A549 (cell line): ENCODE data around the gene KCTD6. TPM values are rescaled to one million over a fixed set of nuclear protein-coding genes. Genes with fewer than 3 reads are reported as not detected.
A peak's percentile ranks its signal among the peaks of the same experiment; 100 is the strongest.

Experiments used
- ATAC-seq, 2 experiments: fragments of 200-7000 bp in 1 of 2; fragments of >200 bp in 1 of 2; cut with Nextera tagmentation in 1 of 2; cut with Tn5 transposase in 1 of 2; 3 replicates each; pipeline versions ENCODE4 v1.8.0 to v1.9.1; 2018 to 2020; ENCODE audit warnings: mild to moderate bottlenecking in 1 of 2, moderate library complexity in 1 of 2
- CTCF ChIA-PET: fragments of 300-600 bp; sonication (Branson Sonifier 250); formaldehyde crosslinking; extraction: SDS; loops from one replicate; lab custom pipeline; 2021; ENCODE audit warnings: antibody characterized with exemption, inconsistent platforms; lab: Yijun Ruan, JAX
- POLR2A ChIA-PET: fragments of 350-600 bp; formaldehyde crosslinking; extraction: SDS; loops from one replicate; lab custom pipeline; 2021; ENCODE audit warnings: antibody characterized with exemption, inconsistent platforms; lab: Yijun Ruan, JAX
- DNase-seq, 2 experiments: peaks; one replicate each; pipeline versions ENCODE4 v3.0.0 to v3.0.0-alpha.2; 2011 to 2016; ENCODE audit warnings: low read depth in 1 of 2, low spot score in 1 of 2
- FAIRE-seq: peaks from 2 replicates; lab custom pipeline; 2011; peaks lifted over from hg19 to GRCh38; lab: Jason Lieb, UNC
- H3K27ac ChIP-seq, 2 experiments: fragments of >200 bp; sonication (Bioruptor Twin); formaldehyde crosslinking; 3 replicates each; pipeline ENCODE4 v1.5.1; 2016 to 2017
- H3K4me1 ChIP-seq: fragments of >200 bp; sonication (Bioruptor Twin); formaldehyde crosslinking; 3 replicates; pipeline ENCODE4 v1.6.1; 2016
- H3K4me2 ChIP-seq: fragments of >200 bp; sonication (Bioruptor Twin); formaldehyde crosslinking; 3 replicates; pipeline ENCODE4 v1.6.1; 2016
- H3K4me3 ChIP-seq: fragments of >200 bp; sonication (Bioruptor Twin); formaldehyde crosslinking; 3 replicates; pipeline ENCODE4 v1.5.1; 2016
- H3K9me3 ChIP-seq: fragments of >200 bp; sonication (Bioruptor Twin); formaldehyde crosslinking; 3 replicates; pipeline ENCODE4 v1.6.1; 2016
- BCL3 ChIP-seq: fragments of >200 bp; sonication (Bioruptor Twin); formaldehyde crosslinking; IDR thresholded peaks from 3 replicates; pipeline ENCODE4 v1.6.1; 2016
- BHLHE40 ChIP-seq: IDR thresholded peaks from 2 replicates; pipeline ENCODE4 v1.6.1; 2012; ENCODE audit warnings: low read depth, low read length, inconsistent platforms
- CEBPB ChIP-seq, 2 experiments: fragments of >200 bp in 1 of 2; sonication (Bioruptor Twin) in 1 of 2; formaldehyde crosslinking in 1 of 2; IDR thresholded peaks; 2 replicates each; pipeline ENCODE4 v1.6.1; 2012 to 2016
- E2F6 ChIP-seq: IDR thresholded peaks from 2 replicates; pipeline ENCODE4 v1.6.1; 2012; ENCODE audit warnings: low read depth, borderline replicate concordance
- EHMT2 ChIP-seq: fragments of 200-600 bp; sonication (generic); IDR thresholded peaks from 2 replicates; pipeline ENCODE4 v1.6.1; 2016; ENCODE audit warnings: antibody characterized with exemption, low read depth, mild to moderate bottlenecking, moderate library complexity
- ELK1 ChIP-seq: fragments of 150-350 bp; IDR thresholded peaks from 2 replicates; pipeline ENCODE4 v1.6.1; 2014; ENCODE audit warnings: low read depth, mild to moderate bottlenecking, low read length
- FOSB ChIP-seq: fragments of 250-450 bp; sonication (Bioruptor Pico); IDR thresholded peaks from 2 replicates; pipeline ENCODE4 v1.5.0; 2020; ENCODE audit warnings: mild to moderate bottlenecking, moderate library complexity
- HDAC2 ChIP-seq: fragments of 200-600 bp; sonication (generic); IDR thresholded peaks from 2 replicates; pipeline ENCODE4 v1.6.1; 2016
- HES2 ChIP-seq: fragments of >200 bp; sonication (Bioruptor Twin); formaldehyde crosslinking; IDR thresholded peaks from 2 replicates; pipeline ENCODE4 v1.6.1; 2016
- HMGXB4 ChIP-seq: fragments of 250-450 bp; sonication (Bioruptor Pico); IDR thresholded peaks from 2 replicates; pipeline ENCODE4 v1.5.0; 2021; ENCODE audit warnings: mild to moderate bottlenecking, moderate library complexity, borderline replicate concordance
- HOXA7 ChIP-seq: fragments of 250-450 bp; sonication (Bioruptor Pico); IDR thresholded peaks from 2 replicates; pipeline ENCODE4 v1.5.0; 2020; ENCODE audit warnings: mild to moderate bottlenecking, moderate library complexity
- JUNB ChIP-seq: fragments of >200 bp; sonication (Bioruptor Twin); formaldehyde crosslinking; IDR thresholded peaks from 2 replicates; pipeline ENCODE4 v1.6.1; 2016
- KDM1A ChIP-seq: fragments of 200-600 bp; sonication (generic); IDR thresholded peaks from 2 replicates; pipeline ENCODE4 v1.6.1; 2016; ENCODE audit warnings: low read depth, mild to moderate bottlenecking
- MYC ChIP-seq: IDR thresholded peaks from 2 replicates; pipeline ENCODE4 v1.6.1; 2012; ENCODE audit warnings: mild to moderate bottlenecking, inconsistent platforms, low read length, improper control_type of control experiment, borderline replicate concordance
- NPAS2 ChIP-seq: fragments of 250-450 bp; sonication (Bioruptor Pico); IDR thresholded peaks from 2 replicates; pipeline ENCODE4 v1.8.0; 2022; ENCODE audit warnings: mild to moderate bottlenecking, moderate library complexity, borderline replicate concordance
- PBX3 ChIP-seq: IDR thresholded peaks from 2 replicates; pipeline ENCODE4 v1.6.1; 2012
- PHF8 ChIP-seq: fragments of 200-600 bp; sonication (generic); IDR thresholded peaks from 2 replicates; pipeline ENCODE4 v1.6.1; 2016; ENCODE audit warnings: low read depth, mild to moderate bottlenecking, antibody characterized with exemption, moderate library complexity, borderline replicate concordance
- POLR2A ChIP-seq: IDR thresholded peaks from 2 replicates; pipeline ENCODE4 v1.6.1; 2012; ENCODE audit warnings: mild to moderate bottlenecking, low read length
- POLR2AphosphoS2 ChIP-seq: conservative IDR thresholded peaks from 2 replicates; pipeline ENCODE4 v1.6.1; 2012; ENCODE audit warnings: low read length, improper control_type of control experiment, inconsistent platforms
- REST ChIP-seq: fragments of 200-600 bp; sonication (generic); IDR thresholded peaks from 2 replicates; pipeline ENCODE4 v1.6.1; 2016; ENCODE audit warnings: antibody characterized with exemption, mild to moderate bottlenecking, moderate library complexity
- RNF2 ChIP-seq: fragments of 200-600 bp; sonication (generic); IDR thresholded peaks from 2 replicates; pipeline ENCODE4 v1.6.1; 2016; ENCODE audit warnings: low read depth, mild to moderate bottlenecking, antibody characterized with exemption, moderate library complexity, borderline replicate concordance
- SMC3 ChIP-seq: fragments of >200 bp; sonication (Bioruptor Twin); formaldehyde crosslinking; IDR thresholded peaks from 3 replicates; pipeline ENCODE4 v1.6.1; 2018; ENCODE audit warnings: inconsistent platforms
- TP53 ChIP-seq: fragments of 250-450 bp; sonication (Bioruptor Pico); IDR thresholded peaks from 2 replicates; pipeline ENCODE4 v1.5.0; 2021; ENCODE audit warnings: mild to moderate bottlenecking, moderate library complexity
- ZC3H11A ChIP-seq: fragments of 450-650 bp; IDR thresholded peaks from 2 replicates; pipeline ENCODE4 v1.6.1; 2014; ENCODE audit warnings: antibody characterized with exemption, mild to moderate bottlenecking
- WGBS: methylation state at CpG from one replicate; pipeline ENCODE4 v1.1.6; 2017; ENCODE audit errors: missing lambda C conversion rate; 5-methylcytosine and 5-hydroxymethylcytosine counted together
- polyA plus RNA-seq, 4 experiments: library from polyadenylated mRNA; depleted of rRNA in 3 of 4; stranded (reverse); fragments of >200 nt; fragmentation: RNase III in 1 of 4; extraction: RNeasy Plus Mini Kit Qiagen cat#74134 plus additional on column Dnase treatment in 1 of 4; gene quantifications; 2 replicates in 3 of 4; 3 replicates in 1 of 4; pipeline ENCODE4 v1.2.3, GENCODE V29; 2011 to 2017

Gene KCTD6
- polyA plus RNA-seq, 2 of the 4 experiments (the other 2 are of a cell fraction), result 8.1 to 24.4 TPM

- TF ChIP-seq RNF2 (no peak), HMGXB4 (CRISPR knock-in tag) (no peak), BCL3 (peak; percentile 88; the same call in 2 of the 3 replicates), POLR2A (no peak), CEBPB (IDR thresholded peaks at IDR 0.05) (peak; percentile 97 to 99), HDAC2 (no peak), PBX3 (0 out of 2 replicates have a peak, but pooled peaks have one; percentile 34), SMC3 (no peak; the same call in 2 of the 3 replicates), HOXA7 (CRISPR knock-in tag) (0 out of 2 replicates have a peak, but pooled peaks have one; percentile 26), FOSB (CRISPR knock-in tag) (no peak), KDM1A (no peak), ELK1 (no peak), TP53 (no peak), ZC3H11A (no peak), MYC (no peak), PHF8 (no peak), NPAS2 (CRISPR knock-in tag) (no peak)
These were observed 20.6 kb upstream of the KCTD6 start (continued) for GRCh38 chr3:58471025-58471887.

- Histone ChIP-seq H3K4me3 (no peak overlapping the region), H3K4me2 (no peak overlapping the region), H3K4me1 (peaks cover 56% of the 10 kb centered on the region), H3K27ac (peak overlapping the region in 1 of 2 experiments; percentile 94; a peak in 4 of 6 replicates), H3K9me3 (no peaks in the 10 kb centered on the region)
- DNase-seq, result no peak
- TF ChIP-seq E2F6 (no peak), JUNB (no peak), POLR2AphosphoS2 (no peak), FOSB (CRISPR knock-in tag) (no peak), BCL3 (no peak), EHMT2 (no peak), HES2 (no peak), BHLHE40 (no peak), KDM1A (no peak), REST (no peak)
- ChIA-PET CTCF (interaction anchor here (1.1 to 3.9 kb wide), 2 partner anchors 9 to 59 kb away, joined by 5 to 22 read pairs; no protein-coding TSS in a partner anchor), POLR2A (no interaction called here)
- 100% methylated on average over 1 of the region's 1 CpG for WGBS
- no peak for FAIRE-seq
- no peak for ATAC-seq
These were observed 18.6 kb upstream of the KCTD6 start for GRCh38 chr3:58473275-58473674.
